HG03108 (cell line): ENCODE results near the gene DPM3.
"Not testable (repeated sequence)": the region's sequence is repeated elsewhere in the genome, so short reads cannot be mapped to it uniquely, and the experiment has no call there.

Experiments used
- ATAC-seq: cut with Tn5 transposase; IDR thresholded peaks from one replicate; pipeline ENCODE4 v1.9.1; 2021; ENCODE audit warnings: moderate library complexity; ENCODE audit not compliant: unreplicated experiment

The DPM3 gene

DNA sequence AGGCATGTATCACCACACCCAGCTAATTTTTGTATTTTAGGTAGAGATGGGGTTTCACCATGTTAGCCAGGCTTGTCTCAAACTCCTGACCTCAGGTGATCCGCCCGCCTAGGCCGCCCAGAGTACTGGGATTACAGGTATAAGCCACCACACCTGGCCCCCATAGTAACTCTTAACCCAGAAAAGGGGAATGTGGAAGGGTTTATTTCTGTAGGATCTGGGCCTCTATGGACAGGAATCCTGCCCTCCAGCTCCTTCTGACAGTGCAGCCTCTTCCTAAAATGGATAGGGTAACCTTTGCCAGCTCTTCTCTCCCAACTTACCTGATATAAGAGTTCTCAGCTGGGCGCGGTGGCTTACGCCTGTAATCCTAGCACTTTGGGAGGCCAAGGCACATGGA is 22.3 kb upstream of the DPM3 start:
- ATAC-seq: not testable (repeated sequence)

DNA sequence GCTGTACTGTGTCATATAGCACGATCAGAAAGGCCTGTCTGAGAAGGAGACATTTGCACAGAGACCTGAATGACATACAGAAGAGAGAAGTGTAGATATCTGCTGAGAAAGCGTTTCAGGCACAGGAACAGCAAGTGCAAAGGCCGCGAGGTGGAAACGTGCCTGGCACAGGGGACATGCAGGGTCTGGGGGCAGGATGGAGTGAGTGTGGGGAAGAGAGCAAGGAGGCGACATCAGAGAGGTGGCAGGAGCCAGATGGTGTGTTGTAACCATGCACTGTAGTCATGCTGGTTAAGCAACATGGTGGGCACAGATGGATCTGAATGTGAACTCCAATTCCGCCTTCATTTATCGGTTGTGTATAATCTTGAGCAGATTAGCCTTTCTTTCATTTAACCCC is 19.8 kb upstream of the DPM3 start:
- no peak for ATAC-seq

DNA sequence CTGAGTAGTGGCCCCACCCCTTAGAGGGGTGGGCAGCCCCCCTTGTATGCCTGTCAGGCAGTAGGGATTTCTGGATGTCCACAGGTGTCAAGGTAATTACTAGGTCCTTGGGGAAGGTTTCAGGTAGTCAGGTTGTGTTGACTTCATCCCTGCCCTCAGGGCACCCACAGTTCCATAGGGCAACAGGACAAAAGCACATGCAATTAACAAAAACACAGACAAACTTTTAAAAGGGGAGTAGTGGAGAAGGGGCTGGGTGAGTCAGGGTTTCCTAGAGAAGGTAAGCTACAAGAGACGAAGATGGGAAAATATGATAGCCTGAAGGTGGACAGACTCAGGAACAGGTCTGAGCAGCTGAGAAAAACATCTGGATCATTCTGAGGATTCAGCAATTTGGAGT is 18.7 kb upstream of the DPM3 start:
- ATAC-seq: no peak

DNA sequence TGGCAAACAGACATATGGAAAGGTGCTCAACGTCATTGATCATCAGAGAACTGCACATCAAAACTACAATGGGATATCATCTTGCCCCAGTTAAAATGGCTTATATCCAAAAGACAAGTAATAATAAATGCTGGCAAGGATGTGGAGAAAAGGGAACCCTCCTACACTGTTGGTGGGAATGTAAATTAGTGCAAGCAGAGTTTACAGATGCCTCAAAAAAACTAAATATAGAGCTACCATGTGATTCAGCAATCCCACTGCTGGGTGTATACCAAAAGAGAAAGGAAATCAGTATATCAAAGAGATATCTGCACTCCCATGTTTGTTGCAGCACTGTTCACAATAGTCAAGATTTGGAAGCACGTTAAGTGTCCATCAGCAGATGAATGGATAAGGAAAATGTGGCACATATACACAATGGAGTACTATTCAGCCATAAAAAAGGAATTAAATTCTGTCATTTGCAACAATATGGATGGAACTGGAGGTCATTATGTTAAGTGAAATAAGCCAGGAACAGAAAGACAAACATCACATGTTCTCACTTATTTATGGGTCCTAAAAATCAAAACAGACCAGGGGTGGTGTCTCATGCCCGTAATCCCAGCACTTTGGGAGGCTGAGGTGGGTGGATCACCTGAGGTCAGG is 15.8 kb upstream of the DPM3 start:
- ATAC-seq: not testable (repeated sequence)

DNA sequence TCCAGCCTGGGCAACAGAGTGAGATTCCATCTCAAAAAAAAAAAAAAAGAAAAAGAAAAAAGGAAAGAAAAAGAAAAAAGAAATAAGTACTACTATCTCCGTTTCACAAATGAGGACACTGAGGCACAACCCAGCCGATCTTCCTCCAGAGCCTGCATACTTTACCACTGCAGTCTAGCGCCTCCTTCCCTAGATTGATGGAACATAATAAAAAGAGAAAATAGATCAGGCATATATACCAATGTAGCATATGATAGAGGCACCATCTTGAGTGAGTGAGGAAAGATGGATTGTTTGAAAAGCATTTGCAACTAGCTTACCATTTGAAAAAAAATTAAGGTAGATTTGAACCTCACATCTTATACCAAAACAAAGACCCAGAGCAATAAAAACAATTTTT is 5.2 kb upstream of the DPM3 start:
- no peak for ATAC-seq

DNA sequence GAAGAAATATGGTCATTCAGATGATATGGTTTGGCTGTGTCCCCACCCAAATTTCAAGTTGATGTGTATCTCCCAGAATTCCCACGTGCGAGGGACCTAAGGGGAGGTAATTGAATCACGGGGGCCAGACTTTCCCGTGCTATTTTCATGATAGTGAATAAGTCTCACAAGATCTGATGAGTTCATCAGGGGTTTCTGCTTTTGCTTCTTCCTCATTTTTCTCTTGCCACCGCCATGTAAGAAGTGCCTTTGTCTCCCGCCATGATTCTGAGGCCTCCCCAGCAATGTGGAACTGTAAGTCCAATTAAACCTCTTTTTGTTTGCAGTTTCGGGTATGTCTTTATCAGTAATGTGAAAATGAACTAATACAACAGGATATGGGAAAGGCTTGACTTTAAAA is 1.4 kb upstream of the DPM3 start:
- no peak for ATAC-seq

- ATAC-seq: no peak
Measured at GRCh38 chr1:155140630-155140953, 261 bp upstream of the DPM3 start.

- no peak for ATAC-seq
Measured at GRCh38 chr1:155137154-155137949, 3.0 kb downstream of the DPM3 start.

DNA sequence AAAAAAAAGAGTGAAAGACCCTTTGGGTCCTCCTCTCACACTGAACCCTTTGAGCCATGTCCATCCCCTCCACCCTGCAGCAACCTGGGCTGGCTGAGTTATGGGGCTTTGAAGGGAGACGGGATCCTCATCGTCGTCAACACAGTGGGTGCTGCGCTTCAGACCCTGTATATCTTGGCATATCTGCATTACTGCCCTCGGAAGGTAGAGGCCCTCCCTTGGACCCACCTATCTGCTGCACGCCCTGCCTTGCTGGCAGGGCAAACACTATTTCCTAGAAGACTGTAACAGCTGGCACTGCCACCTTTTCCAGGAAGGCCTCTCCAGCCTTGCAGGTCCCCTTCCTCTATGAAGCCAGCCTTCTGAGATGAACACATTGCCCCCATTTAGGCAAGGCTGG is 3.6 kb downstream of the DPM3 start:
- ATAC-seq: no peak

- ATAC-seq: peak; percentile 64
Measured at GRCh38 chr1:155135415-155136028, 4.8 kb downstream of the DPM3 start, which contains the start of gene SLC50A1. Gene SLC50A1 (plus strand): TSS chr1:155135852. CDS start chr1:155135912, 60 bp downstream.

DNA sequence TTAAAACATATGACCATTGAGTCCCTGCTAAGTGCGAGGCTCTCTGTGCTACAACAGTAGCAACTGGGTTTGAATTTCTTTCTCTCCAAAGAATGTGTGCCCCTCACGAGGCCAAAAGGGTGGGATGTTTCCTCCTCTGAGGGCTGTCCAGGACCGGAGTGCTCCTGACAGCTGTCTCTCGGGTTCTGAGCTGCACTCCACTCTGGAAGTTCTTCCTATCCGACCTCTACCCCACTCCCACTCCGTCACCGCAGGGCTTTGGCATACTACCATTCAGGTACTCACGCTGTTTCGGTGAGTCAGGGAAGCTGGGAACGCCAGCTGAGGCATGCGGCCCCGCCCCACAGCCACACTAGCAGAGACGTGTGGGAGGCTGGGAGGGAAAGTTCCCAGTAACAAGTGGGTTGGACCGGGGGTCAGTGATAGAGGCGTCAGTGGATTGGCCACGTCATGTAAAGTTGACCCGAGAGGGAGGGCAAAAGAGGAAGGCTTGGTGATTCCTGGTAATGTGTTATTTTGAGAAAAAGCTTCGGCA is 5.4 kb downstream of the DPM3 start:
- no peak for ATAC-seq

GRCh38 chr1:155134322-155134721 is 6.0 kb downstream of the DPM3 start:
- ATAC-seq: no peak

GRCh38 chr1:155133799-155134281 is 6.5 kb downstream of the DPM3 start:
- ATAC-seq: no peak

- ATAC-seq: no peak
Measured at GRCh38 chr1:155131856-155132255, 8.5 kb downstream of the DPM3 start.

DNA sequence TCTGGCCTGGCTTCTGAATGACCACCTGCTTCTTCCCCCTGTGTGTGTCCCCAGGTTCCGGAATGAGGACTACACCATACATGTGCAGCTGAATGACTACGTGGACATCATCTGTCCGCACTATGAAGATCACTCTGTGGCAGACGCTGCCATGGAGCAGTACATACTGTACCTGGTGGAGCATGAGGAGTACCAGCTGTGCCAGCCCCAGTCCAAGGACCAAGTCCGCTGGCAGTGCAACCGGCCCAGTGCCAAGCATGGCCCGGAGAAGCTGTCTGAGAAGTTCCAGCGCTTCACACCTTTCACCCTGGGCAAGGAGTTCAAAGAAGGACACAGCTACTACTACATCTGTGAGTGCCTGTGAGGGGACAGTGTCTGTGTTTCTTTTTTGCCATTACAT is 9.0 kb downstream of the DPM3 start:
- no peak for ATAC-seq

DNA sequence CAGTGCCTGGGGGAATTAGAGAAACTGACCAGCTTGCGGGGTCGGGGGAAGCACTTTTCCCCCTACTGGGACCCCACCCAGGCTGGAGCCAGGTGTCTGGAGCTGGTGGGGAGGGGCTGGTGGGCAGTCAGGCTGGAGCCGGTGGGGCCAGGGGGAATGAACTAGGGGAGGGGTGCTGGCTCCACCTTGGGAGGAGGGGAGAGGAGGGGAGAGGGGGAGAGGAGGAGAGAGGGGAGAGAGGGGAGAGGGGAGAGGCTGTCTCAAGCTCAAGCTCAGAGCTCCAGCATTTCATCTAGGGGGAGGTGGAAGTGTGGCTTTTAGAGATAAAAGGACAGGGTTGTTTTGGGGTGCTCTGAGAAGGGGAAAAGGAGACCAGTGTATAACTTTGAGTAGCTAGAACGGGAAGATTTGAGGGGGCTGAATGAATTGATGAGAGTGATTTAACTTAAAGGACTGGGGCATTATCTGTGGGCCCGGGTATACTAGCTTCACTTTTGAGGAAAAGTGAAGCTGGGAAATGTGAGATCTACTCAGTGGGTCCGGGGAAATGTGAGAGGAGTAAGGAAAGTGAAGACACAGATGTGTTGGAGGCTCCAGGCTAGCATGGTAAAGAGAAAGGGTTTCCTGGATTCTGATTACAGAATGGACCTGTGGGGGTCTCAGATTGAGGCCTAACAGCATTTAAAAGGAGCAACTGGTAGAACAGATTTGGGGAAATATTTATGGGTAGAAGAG is 9.9 kb downstream of the DPM3 start:
- ATAC-seq: no peak

DNA sequence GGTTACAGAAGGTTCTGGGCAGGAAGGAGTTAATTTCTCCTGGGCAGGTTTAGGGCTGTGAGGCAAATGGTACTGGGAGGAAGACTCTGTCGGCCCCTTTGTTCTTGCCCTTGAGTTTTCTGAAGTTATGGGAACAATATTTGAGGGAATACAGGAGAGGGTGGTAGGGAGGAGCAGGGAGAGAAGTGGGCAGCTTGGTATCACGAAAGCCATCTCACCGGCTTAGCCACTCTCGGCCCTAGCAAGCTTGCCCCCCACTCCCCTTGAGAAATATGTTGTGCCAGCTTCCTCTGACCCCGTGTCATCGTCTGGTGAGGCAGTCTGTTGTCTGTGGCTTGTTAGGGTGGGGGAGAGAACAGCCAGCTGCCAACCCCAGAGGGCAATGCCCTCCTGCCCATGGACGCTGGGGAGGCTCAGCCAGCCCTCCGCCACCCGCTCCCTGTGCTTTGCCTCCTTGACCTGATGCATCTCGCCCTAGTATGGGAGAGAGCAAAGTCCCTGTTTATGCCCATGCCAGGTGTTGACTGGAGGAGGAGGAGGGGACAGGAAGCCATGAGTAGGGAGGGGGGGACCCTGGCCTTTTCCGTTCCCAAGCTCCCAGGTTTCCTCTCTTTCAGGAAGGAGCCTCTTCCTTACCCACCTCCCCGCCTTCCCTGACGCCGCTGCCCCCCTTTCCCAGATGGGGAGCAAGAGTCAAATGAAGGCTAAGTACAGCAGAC is 11.4 kb downstream of the DPM3 start:
- ATAC-seq: no peak

GRCh38 chr1:155127967-155128754 is 12.2 kb downstream of the DPM3 start:
- no peak for ATAC-seq

GRCh38 chr1:155127105-155127966 is 13.0 kb downstream of the DPM3 start, which contains the start of gene EFNA1:
Gene EFNA1 (plus strand): TSS chr1:155127876. CDS start chr1:155127978, 102 bp downstream.
- no peak for ATAC-seq
